AG09319 (cell line): ENCODE measurements around the gene RAB3GAP1.

Source experiments
- DNase-seq: peaks from one replicate; pipeline ENCODE4 v3.0.0-alpha.2; 2010; ENCODE audit warnings: low read depth; ENCODE audit errors: extremely low read depth
- CTCF ChIP-seq: IDR thresholded peaks from 2 replicates; pipeline ENCODE4 v1.5.1; 2011; ENCODE audit warnings: low read depth, mild to moderate bottlenecking, inconsistent platforms, low read length, moderate library complexity

The RAB3GAP1 gene

DNA sequence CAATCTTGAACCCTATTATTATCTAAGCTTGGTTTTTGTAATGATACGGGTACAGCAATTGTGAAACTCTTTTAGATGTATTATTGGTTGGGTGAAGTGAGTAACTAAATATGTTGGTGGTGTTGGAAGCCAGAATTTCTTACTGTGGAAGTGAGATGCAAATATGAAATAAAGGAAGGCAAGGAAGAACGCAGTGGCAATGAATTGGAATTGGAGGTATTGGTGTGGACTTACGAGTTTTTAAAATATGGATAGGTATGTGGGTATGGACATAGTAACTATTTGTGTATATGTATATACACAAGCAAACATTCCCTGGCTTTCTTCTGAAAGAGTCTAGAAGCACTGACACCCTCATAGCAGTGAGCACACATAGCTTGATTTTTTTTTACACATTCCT lies 105.8 kb downstream of the RAB3GAP1 start:
- no peak for DNase-seq
- TF ChIP-seq CTCF = no peak

DNA sequence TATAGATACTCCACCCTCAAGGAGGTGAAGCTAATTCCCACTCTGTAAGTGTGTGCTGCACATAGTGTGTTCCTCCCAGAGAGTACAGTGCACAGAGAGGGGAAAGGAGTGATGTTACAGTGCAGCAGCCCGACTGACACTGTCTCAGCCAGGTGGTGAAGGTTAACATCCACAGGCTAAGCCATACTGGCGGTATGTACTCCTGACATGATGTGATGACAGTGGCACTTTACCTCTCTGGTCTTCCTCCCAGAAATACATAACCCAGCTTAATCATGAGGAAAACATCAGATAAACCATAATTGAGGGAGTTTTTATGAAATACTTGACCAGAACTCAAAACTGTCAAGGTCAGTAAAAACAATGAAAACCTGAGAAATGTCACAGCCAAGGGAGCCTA lies 107.1 kb downstream of the RAB3GAP1 start:
- no peak for DNase-seq
- TF ChIP-seq CTCF = no peak

DNA sequence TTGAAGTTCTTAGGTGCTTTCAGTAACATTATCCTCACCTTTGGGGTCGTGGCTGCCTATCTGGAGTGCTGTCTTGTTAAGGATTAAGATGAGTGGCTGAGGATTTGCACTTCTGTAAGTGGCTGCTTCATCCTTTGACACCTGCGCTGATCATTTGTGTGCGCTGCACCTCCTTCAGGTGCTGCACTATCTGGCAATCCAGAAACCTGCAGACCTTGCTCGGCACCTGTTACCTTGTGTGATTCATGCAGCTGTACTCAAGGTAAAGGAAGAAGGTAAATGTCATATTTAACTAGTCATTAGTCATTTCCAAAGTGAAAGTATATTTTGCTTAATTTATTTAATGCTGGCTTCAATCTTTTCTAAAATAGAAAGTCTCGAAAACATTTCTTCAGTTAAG lies 110.3 kb downstream of the RAB3GAP1 start:
- no peak for TF ChIP-seq CTCF

DNA sequence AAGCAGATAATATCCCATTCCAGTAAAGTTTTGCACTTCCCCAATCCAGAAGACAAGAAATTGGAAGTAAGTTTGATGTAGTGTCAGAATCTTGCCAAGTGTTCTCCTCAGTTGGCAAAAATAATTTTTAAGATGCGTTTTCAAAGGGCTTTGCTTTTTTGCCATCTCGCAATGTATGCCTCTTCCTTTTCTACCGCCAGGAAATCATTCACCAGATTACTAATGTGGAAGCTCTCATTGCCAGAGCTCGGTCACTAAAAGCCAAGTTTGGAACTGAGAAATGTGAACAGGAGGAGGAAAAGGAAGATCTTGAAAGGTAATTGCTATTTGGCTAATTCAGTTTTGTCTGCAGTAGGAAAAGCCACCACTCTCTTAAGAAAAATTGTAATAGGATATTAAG lies 110.7 kb downstream of the RAB3GAP1 start:
- no peak for TF ChIP-seq CTCF

More for the DNA sequence above, 110.3 kb downstream of the RAB3GAP1 start:
- no peak for DNase-seq

DNA sequence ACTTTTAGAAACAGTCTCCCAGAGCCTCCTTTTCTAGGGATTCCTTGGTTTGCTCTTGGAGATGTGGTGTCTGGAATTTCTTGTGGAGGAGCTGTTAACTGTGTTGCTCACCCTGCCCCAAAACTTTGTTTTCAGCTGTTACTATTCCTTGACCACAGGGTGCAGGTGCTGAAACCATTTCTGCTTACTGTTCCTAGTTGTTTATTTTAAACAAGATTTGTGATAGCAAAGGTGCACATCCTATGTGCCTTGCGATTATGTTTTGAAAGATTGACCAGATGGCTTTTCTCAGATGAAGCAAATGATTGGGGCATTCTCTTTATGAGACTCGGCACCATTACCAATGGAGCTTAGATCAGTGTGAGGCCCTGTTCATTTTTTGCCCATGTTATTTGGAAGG lies 111.2 kb downstream of the RAB3GAP1 start:
- TF ChIP-seq CTCF = no peak
- DNase-seq = no peak

More for the DNA sequence above, 110.7 kb downstream of the RAB3GAP1 start:
- no peak for DNase-seq

DNA sequence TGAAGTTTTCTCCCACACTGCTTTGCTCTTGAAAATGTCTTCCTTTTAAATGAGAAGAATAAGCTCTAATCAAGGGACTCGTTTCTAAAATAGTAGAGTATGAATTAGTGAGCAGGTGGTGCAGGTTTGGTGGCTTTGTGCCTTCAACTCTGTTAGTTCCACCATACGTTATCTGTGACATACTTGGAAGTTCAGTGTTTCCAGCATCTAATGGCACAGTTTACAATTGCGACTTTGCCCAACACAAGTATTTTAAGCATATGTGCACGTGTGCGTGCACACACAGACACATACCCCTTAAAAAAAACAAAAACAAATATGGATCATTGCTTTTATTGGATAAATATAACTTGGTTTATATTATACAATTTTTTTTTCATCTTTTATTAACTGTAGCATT lies 111.8 kb downstream of the RAB3GAP1 start:
- TF ChIP-seq CTCF = no peak
- no peak for DNase-seq

DNA sequence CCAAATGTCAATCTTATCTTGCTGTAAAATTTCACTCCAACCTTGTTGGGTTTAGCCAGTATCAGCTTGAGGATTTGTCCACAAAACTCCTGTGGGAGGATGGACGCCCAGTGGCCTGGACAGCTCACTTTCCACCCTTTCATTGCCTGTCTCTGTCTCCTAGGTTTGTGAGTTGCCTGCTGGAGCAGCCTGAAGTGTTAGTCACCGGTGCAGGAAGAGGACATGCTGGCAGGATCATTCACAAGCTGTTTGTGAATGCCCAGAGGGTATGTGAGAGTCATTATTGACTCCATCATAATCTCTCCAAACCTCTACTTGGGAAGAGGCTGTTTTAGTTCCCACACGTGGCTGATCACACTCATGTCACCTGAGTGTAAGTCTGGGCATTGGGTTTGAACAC lies 112.3 kb downstream of the RAB3GAP1 start:
- DNase-seq = peak; percentile 7

More for the DNA sequence above, 112.3 kb downstream of the RAB3GAP1 start:
- no peak for TF ChIP-seq CTCF
